AG04449 (cell line): Measurements from ENCODE around the gene RBM23.
"Not testable (repeated sequence)": the region's sequence is repeated elsewhere in the genome, so short reads cannot be mapped to it uniquely, and the experiment has no call there.

Source experiments
- CTCF ChIA-PET: fragments of 350-600 bp; formaldehyde crosslinking; extraction: SDS; loops from one replicate; lab custom pipeline; 2021; ENCODE audit warnings: antibody characterized with exemption; lab: Yijun Ruan, JAX
- POLR2A ChIA-PET: fragments of 400-600, 350-600 bp; formaldehyde crosslinking; extraction: SDS; loops from one replicate; lab custom pipeline; 2020; ENCODE audit warnings: antibody characterized with exemption, inconsistent platforms; lab: Yijun Ruan, JAX
- DNase-seq: peaks from one replicate; pipeline ENCODE4 v3.0.0-alpha.2; 2010; ENCODE audit warnings: low read depth, low spot score
- H3K4me3 ChIP-seq: 2 replicates; pipeline ENCODE4 v1.5.1; 2011; ENCODE audit warnings: low read depth, mild to moderate bottlenecking, control low read depth, low read length
- TF ChIP-seq, protein P1 (sequence below): IDR thresholded peaks from one replicate; pipeline ENCODE4 v1.5.1; 2011; ENCODE audit warnings: mild to moderate bottlenecking, moderate library complexity, low read length, control low read depth, inconsistent platforms; ENCODE audit not compliant: insufficient read depth; ENCODE audit errors: missing control alignments

The RBM23 gene

DNA sequence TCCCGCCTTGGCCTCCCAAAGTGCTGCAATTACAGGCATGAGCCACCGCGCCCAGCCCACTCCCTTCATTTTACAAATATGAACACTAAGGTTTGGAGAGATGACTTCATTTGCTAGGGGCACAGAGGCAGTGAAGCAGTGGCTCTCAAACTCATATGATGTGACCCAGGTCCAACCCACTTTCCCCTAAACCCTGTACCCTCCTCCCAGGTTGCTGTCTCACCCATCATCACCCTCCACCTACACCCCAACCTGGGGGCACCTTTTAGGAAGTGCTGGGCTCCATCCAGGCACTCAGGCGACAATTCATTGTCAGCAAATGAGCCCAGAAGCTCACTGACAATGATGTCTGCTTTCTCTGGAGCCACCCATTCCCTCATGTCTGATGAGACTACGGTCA is 4.8 kb upstream of the RBM23 start:
- TF ChIP-seq, protein P1, sequence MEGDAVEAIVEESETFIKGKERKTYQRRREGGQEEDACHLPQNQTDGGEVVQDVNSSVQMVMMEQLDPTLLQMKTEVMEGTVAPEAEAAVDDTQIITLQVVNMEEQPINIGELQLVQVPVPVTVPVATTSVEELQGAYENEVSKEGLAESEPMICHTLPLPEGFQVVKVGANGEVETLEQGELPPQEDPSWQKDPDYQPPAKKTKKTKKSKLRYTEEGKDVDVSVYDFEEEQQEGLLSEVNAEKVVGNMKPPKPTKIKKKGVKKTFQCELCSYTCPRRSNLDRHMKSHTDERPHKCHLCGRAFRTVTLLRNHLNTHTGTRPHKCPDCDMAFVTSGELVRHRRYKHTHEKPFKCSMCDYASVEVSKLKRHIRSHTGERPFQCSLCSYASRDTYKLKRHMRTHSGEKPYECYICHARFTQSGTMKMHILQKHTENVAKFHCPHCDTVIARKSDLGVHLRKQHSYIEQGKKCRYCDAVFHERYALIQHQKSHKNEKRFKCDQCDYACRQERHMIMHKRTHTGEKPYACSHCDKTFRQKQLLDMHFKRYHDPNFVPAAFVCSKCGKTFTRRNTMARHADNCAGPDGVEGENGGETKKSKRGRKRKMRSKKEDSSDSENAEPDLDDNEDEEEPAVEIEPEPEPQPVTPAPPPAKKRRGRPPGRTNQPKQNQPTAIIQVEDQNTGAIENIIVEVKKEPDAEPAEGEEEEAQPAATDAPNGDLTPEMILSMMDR: no peak
- DNase-seq: no peak
- ChIA-PET CTCF (interaction anchor here (0.9 to 6.2 kb wide), 6 partner anchors 11 to 145 kb away, joined by 3 to 27 read pairs (median 3); no protein-coding TSS in a partner anchor), POLR2A (no interaction called here)
- no peak overlapping the region for H3K4me3 ChIP-seq

DNA sequence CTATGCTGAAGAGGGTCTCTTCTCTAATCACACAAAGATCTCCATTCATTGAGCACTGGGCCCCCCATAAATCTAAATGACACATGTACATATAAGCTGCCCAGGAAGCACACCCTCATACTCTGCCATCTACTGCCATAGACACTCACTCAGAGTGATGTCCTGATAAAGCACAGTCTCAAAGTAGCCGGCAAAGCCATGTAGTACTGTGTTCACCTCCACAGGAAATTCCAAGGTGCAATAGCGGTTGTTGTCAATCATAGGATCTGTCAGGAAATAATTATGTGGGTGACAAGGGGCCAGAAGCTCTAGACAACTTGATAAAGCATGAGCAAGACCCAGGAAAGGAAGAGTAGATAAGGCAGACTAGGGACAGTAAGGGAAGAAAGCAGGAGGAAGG is 3.3 kb upstream of the RBM23 start:
- TF ChIP-seq, protein P1: no peak
- ChIA-PET POLR2A (no interaction called here), CTCF (interaction anchor here (1.4 to 6.2 kb wide), 5 partner anchors 8 to 70 kb away, joined by 3 to 41 read pairs (median 5); partner anchors contain the start of gene PRMT5)
- DNase-seq: no peak
- no peak overlapping the region for H3K4me3 ChIP-seq

DNA sequence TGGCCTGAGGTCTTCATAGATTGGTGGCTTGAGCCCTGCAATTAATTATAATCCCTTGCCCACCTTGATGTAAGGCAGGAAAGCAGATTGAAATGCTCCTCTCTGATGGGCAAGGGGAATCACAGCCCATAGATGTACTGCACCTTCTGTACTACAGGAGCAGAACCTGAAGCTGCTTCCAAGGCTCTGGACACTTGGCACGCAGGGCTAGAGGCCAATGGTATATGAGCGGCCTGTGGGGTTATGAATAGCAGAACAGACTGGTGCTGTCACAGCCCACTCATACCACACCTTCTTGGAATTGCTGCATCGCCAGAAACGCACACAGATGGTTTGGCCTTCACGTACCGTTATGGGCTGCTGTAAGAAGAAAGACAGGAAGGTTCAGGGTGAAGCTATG is 1.7 kb upstream of the RBM23 start:
- ChIA-PET CTCF (interaction anchor here (1.9 to 8.7 kb wide), 6 partner anchors 9 to 364 kb away, joined by 5 to 97 read pairs (median 16); partner anchors contain the start of gene PRMT5), POLR2A (interaction anchor here (2.1 kb wide), 1 partner anchor 9 kb away, joined by 13 read pairs; the partner anchor contains the start of gene PRMT5)
- H3K4me3 ChIP-seq: no peak overlapping the region
- no peak for DNase-seq
- TF ChIP-seq, protein P1: no peak

DNA sequence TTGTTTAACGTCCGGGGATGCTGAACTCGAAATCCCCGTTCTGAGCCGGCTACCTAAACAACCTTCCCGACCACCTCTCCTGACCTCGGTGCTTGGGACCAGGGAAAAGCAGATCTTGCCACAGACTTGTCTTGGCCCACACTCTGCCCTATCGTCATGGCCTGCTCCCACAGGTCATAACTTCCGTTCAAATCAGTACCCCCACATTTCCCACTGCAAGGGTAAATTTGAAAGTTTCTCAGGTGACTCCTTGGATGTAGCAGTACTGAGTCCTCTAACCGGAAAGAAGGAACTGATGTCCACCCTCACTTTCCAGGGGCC is 612 bp upstream of the RBM23 start:
- ChIA-PET POLR2A (interaction anchor here (1.6 to 2.1 kb wide), 3 partner anchors 7 to 37 kb away, joined by 4 to 13 read pairs (median 7); partner anchors contain the start of genes PRMT5 and REM2), CTCF (interaction anchor here (0.9 to 8.7 kb wide), 13 partner anchors 10 to 363 kb away, joined by 3 to 97 read pairs (median 7); partner anchors contain the start of genes AJUBA, OXA1L and PRMT5)
- DNase-seq: no peak
- TF ChIP-seq, protein P1: no peak
- H3K4me3 ChIP-seq: peak overlapping the region; percentile 45

DNA sequence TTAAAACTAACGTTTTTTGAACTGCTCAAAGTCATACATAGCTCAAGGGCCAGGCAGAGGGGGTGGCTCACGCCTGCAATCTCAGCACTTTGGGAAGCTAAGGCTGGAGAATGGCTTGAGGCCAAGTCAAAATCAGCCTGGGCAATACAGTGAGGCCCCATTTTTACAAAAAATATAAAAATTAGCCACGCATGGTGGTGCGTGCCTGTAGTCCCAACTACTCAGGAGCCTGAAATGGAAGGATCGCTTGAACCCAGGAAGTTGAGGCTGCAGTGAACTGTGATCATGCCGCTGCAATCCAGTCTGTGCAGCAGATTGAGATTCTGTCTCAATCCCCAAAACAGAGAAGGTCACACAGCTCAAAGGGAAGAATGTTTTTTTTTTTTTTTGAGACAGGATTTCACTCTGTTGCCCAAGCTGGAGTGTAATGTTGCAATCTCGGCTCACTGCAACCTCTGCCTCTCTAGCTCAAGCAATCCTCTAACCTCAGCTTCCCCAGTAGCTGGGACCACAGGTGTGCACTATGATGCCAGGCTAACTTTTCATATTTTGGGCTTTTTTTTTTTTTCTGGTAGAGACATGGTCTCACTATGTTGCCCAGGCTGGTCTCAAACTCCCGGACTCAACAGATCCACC is 2.9 kb downstream of the RBM23 start:
- CTCF ChIA-PET: interaction anchor here (0.8 to 8.7 kb wide), 5 partner anchors 14 to 359 kb away, joined by 3 to 97 read pairs (median 13); partner anchors contain the start of gene PRMT5
- H3K4me3 ChIP-seq: no peak overlapping the region
- no peak for DNase-seq
- POLR2A ChIA-PET: interaction anchor here (0.6 to 1.7 kb wide), 4 partner anchors 13 to 383 kb away, joined by 3 to 5 read pairs (median 3); partner anchors contain the start of genes ACIN1 and PRMT5
- TF ChIP-seq, protein P1: no peak

DNA sequence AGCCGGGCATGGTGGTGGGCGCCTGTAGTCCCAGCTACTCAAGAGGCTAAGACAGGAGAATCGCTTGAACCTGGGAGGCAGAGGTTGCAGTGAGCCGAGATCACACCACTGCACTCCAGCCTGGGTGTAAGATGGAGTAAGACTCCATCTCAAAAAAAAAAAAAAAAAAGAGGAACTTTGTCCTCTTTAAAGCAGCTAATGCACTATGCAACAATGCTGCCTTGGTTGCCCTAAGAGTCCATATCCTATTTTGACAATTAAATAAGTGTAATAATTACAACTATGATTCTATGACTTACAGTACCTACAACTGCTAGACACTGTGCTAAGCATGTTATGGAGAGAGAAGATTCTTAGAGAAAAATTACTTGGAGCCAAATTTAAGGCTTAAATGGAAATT is 4.1 kb downstream of the RBM23 start:
- DNase-seq, H3K4me3 ChIP-seq, POLR2A ChIA-PET: not testable (repeated sequence)
- CTCF ChIA-PET: interaction anchor here (0.8 to 8.7 kb wide), 4 partner anchors 14 to 92 kb away, joined by 3 to 97 read pairs (median 8); partner anchors contain the start of gene PRMT5
